Sigmoid colon (tissue), 7 donors: Measurements from ENCODE around the gene CFAP97D1. TPM values are rescaled to one million over a fixed set of nuclear protein-coding genes. Genes with fewer than 3 reads are reported as not detected.

Experiments
- DNase-seq: peaks from one replicate; pipeline ENCODE4 v3.0.0-alpha.2; 2019
- H3K27ac ChIP-seq, 4 donors: fragments of 200-600 bp; sonication (generic); one replicate each; pipeline ENCODE4 v1.5.1; 2016 to 2019; ENCODE audit warnings: mild to moderate bottlenecking in 1 of 4
- H3K27me3 ChIP-seq, 3 donors: fragments of 200-600 bp; sonication (generic); one replicate each; pipeline ENCODE4 v1.5.1; 2019; ENCODE audit warnings: mild to moderate bottlenecking in 1 of 3
- H3K36me3 ChIP-seq, 4 donors: fragments of 200-600 bp; sonication (generic); one replicate each; pipeline ENCODE4 v1.5.1; 2016 to 2019
- H3K4me1 ChIP-seq, 4 donors: fragments of 200-600 bp; sonication (generic); one replicate each; pipeline ENCODE4 v1.5.1; 2017 to 2019
- H3K4me3 ChIP-seq, 4 donors: fragments of 200-600 bp; sonication (generic); one replicate each; pipeline ENCODE4 v1.5.1; 2017 to 2019; ENCODE audit warnings: mild to moderate bottlenecking in 2 of 4, moderate library complexity in 1 of 4
- H3K9me3 ChIP-seq, 4 donors: fragments of 200-600 bp in 3 of 4; sonication (generic) in 3 of 4; one replicate each; pipeline versions ENCODE4 v1.5.1 to v1.6.1; 2013 to 2019
- EP300 ChIP-seq, 4 donors: sonication (generic); formaldehyde crosslinking; IDR thresholded peaks; one replicate each; pipeline ENCODE4 v1.6.1; 2017; ENCODE audit warnings: antibody characterized with exemption in 4 of 4
- POLR2A ChIP-seq, 2 donors: fragments of 450-650 bp; IDR thresholded peaks; one replicate each; pipeline ENCODE4 v1.6.1; 2016; ENCODE audit warnings: antibody characterized with exemption in 2 of 2, mild to moderate bottlenecking in 2 of 2, moderate library complexity in 2 of 2
- POLR2AphosphoS5 ChIP-seq, 4 donors: sonication (generic); formaldehyde crosslinking; IDR thresholded peaks; one replicate each; pipeline ENCODE4 v1.6.1; 2017; ENCODE audit warnings: antibody characterized with exemption in 4 of 4
- WGBS, 2 donors: extraction: QIAGEN DNeasy Blood & Tissue Kit; methylation state at CpG; one replicate each; pipeline ENCODE4 v1.1.7; 2013; 5-methylcytosine and 5-hydroxymethylcytosine counted together
- intact Hi-C: fragments of 100-400 bp; cut with DNase I; formaldehyde crosslinking; loops from one replicate; pipeline ENCODE4 v1.15.1; 2023
- polyA plus RNA-seq, 3 donors: library from polyadenylated mRNA; stranded (reverse); fragments of 200-250 nt; gene quantifications; one replicate each; pipeline ENCODE4 v1.2.3, GENCODE V29; 2013
- total RNA-seq, 4 donors: library from RNA; depleted of rRNA; stranded (reverse); fragments of >200 nt; gene quantifications; one replicate each; pipeline ENCODE4 v1.1.0, GENCODE V29; 2016
- donor health status: healthy with polysubstance abuse.
- donor health status: Bipolar disorder and iron deficiency.
- donor health status: healthy.

Gene CFAP97D1
- total and polyA plus RNA-seq, 7 donors = not detected

DNA sequence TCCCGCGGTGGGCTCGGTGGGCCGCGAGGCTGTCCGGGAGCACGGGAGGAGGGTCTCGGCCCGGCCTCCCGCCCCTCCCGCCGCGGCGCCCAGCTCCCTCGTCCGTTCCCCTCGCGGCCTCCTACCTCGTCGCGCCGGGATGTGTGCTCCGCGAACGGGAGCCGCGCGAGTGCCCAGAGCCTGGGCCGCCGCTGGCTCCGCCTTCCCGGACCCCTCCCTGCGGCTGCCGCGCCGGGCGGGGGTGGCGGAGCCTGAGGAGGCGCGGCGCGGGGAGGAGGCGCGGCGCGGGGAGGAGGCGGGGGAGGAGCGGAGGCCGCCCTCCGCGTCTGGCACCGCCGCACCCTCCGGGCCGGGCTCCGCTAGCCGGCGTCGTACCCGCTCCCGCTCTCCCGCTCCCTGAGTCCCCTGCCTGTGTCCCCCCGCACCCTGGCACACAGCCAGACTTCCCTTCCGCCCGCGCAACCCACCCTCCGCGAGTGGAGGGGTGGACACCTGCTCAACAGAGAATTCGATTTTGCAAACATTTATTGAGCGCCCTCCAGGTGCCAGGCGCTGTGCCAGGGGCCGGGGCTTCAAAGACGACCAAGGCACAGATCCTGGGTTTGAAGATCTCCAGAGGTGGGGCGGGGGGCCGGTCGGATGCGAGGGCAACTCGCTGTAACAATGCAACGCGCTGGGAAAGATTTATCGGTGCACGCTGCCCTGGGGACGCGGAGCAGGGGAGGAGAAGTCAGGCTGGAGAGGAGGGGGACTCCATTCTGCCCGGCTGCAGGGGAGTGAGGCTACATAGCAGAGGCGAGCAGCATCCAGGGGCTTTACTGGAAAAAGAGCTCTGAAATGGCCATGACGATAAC is 53.0 kb downstream of the CFAP97D1 start, which contains the start of gene MPP3:
Gene MPP3 (minus strand): TSS at position 171 of the 854 bp plus-strand sequence. CDS start 1,240 bp downstream, outside the sequence.
- intact Hi-C loops = loop anchor here (5.0 kb wide), 1 partner anchor 56 kb away; the partner anchor contains the start of gene DUSP3

DNA sequence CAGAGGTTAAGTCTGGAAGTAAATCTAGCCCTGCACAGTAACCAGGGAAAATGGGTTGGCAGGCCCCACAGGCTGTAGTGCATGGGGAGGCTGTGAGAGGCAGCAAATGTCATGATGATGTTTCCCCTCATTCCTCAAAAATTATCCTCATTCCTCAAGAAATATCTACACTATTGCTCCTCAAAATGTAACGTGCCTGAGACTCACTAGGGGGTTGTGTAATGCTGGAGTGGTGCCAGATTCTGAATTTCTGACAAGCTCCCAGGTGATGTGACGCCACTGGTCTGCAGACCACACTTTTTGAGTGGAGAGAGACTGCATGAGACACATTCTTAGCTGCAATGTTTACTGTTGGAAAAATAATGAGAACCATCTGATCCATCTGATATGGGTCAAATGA is 53.9 kb downstream of the CFAP97D1 start:
- intact Hi-C loops = loop anchor here (5.0 kb wide), 1 partner anchor 57 kb away; the partner anchor contains the start of gene DUSP3
- H3K27ac ChIP-seq = no peak overlapping the region
- WGBS, 2 donors = 63 to 64% methylated on average over 2 of the region's 2 CpGs

More for the DNA sequence above, 53.0 kb downstream of the CFAP97D1 start, which contains the start of gene MPP3:
- Histone ChIP-seq H3K4me1 (peaks cover 0 to 23% (median 18%) of the 10 kb centered on the region in 4 donors), H3K9me3 (no peaks in the 10 kb centered on the region), H3K36me3 (peaks cover 0 to 21% (median 6%) of the 10 kb centered on the region in 4 donors), H3K27me3 (no peaks in the 10 kb centered on the region), H3K4me3 (peak within 1 kb of the TSS; percentile 54 to 90 (median 71)), H3K27ac (peak within 1 kb of the TSS; percentile 68 to 76 (median 72))
- no peak for TF ChIP-seq POLR2A (IDR thresholded peaks at IDR 0.05)
- TF ChIP-seq EP300 (IDR thresholded peaks at IDR 0.05) = no peak
- TF ChIP-seq POLR2AphosphoS5 (IDR thresholded peaks at IDR 0.05) = peak; percentile 49 to 78 (median 58)
- 1% methylated on average over 87 of the region's 87 CpGs for WGBS, 2 donors
- DNase-seq = peak; percentile 78

More for the DNA sequence above, 53.9 kb downstream of the CFAP97D1 start:
- Histone ChIP-seq H3K4me1 (peaks cover 0 to 23% (median 18%) of the 10 kb centered on the region in 4 donors), H3K27me3 (no peaks in the 10 kb centered on the region), H3K4me3 (no peak overlapping the region), H3K36me3 (peaks cover 0 to 15% (median 3%) of the 10 kb centered on the region in 4 donors), H3K9me3 (no peaks in the 10 kb centered on the region)
- DNase-seq = peak; percentile 84
- TF ChIP-seq POLR2A (IDR thresholded peaks at IDR 0.05) (no peak), POLR2AphosphoS5 (IDR thresholded peaks at IDR 0.05) (peak in 1 of 4 donors; percentile 14)

Other genes starting within 250 kb of the CFAP97D1 start
- 1 to 10 TPM in 2 of 4 donors, not detected in 2; 1.1 to 1.8 TPM for gene ETV4, start 234.1 kb upstream of the CFAP97D1 start, total RNA-seq
- gene ETV4, start 234.1 kb upstream of the CFAP97D1 start, polyA plus RNA-seq = 1 to 10 TPM in 2 of 3 donors, under 1 TPM in 1; 0.46 to 2.6 (median 1.2) TPM
- 1 to 10 TPM; 2.5 to 5.3 (median 2.9) TPM for gene MEOX1, start 118.5 kb upstream of the CFAP97D1 start, total RNA-seq
- gene MEOX1, start 118.5 kb upstream of the CFAP97D1 start, polyA plus RNA-seq = 1 to 10 TPM in 1 of 3 donors, under 1 TPM in 2; 0.23 to 3.4 (median 0.60) TPM
- gene SOST, start 21.6 kb upstream of the CFAP97D1 start, total RNA-seq = not detected
- not detected for gene SOST, start 21.6 kb upstream of the CFAP97D1 start, polyA plus RNA-seq
- gene DUSP3, start 1.5 kb upstream of the CFAP97D1 start, total RNA-seq = 100 to 1,000 TPM in 3 of 4 donors, 10 to 100 TPM in 1; 70.4 to 140 (median 120) TPM
- 10 to 100 TPM; 32.3 to 57.1 (median 47.2) TPM for gene DUSP3, start 1.5 kb upstream of the CFAP97D1 start, polyA plus RNA-seq
- 10 to 100 TPM in 1 of 4 donors, 1 to 10 TPM in 3; 5.0 to 10.5 (median 6.0) TPM for gene MPP3, start 52.7 kb downstream of the CFAP97D1 start, total RNA-seq
- 1 to 10 TPM in 2 of 3 donors, under 1 TPM in 1; 0.23 to 1.9 (median 1.2) TPM for gene MPP3, start 52.7 kb downstream of the CFAP97D1 start, polyA plus RNA-seq
- gene CD300LG, start 66.7 kb downstream of the CFAP97D1 start, total RNA-seq = 1 to 10 TPM; 1.5 to 5.3 (median 2.6) TPM
- gene CD300LG, start 66.7 kb downstream of the CFAP97D1 start, polyA plus RNA-seq = 1 to 10 TPM in 1 of 3 donors, under 1 TPM in 1, not detected in 1; 0.60 to 1.5 TPM
- gene MPP2, start 127.1 kb downstream of the CFAP97D1 start, total RNA-seq = 10 to 100 TPM; 10.9 to 33.0 (median 14.9) TPM
- gene MPP2, start 127.1 kb downstream of the CFAP97D1 start, polyA plus RNA-seq = 1 to 10 TPM in 1 of 3 donors, under 1 TPM in 2; 0.23 to 1.6 (median 0.60) TPM
- gene PPY, start 162.0 kb downstream of the CFAP97D1 start, total RNA-seq = not detected
- gene PPY, start 162.0 kb downstream of the CFAP97D1 start, polyA plus RNA-seq = not detected
- gene PYY, start 173.5 kb downstream of the CFAP97D1 start, total RNA-seq = 1 to 10 TPM in 1 of 4 donors, not detected in 3; 3.2 TPM
- 100 to 1,000 TPM in 1 of 3 donors, 10 to 100 TPM in 2; 32.6 to 185 (median 63.1) TPM for gene PYY, start 173.5 kb downstream of the CFAP97D1 start, polyA plus RNA-seq
- gene NAGS, start 224.2 kb downstream of the CFAP97D1 start, total RNA-seq = 1 to 10 TPM in 1 of 4 donors, under 1 TPM in 3; 0.54 to 1.4 (median 0.77) TPM
- gene NAGS, start 224.2 kb downstream of the CFAP97D1 start, polyA plus RNA-seq = 10 to 100 TPM in 2 of 3 donors, 1 to 10 TPM in 1; 3.9 to 13.2 (median 10.9) TPM
- 10 to 100 TPM; 21.3 to 37.8 (median 26.3) TPM for gene TMEM101, start 234.5 kb downstream of the CFAP97D1 start, total RNA-seq
- 10 to 100 TPM; 14.1 to 42.9 (median 22.2) TPM for gene TMEM101, start 234.5 kb downstream of the CFAP97D1 start, polyA plus RNA-seq